ENCODE measurements around the gene ARHGAP26.

Gene ARHGAP26

DNA sequence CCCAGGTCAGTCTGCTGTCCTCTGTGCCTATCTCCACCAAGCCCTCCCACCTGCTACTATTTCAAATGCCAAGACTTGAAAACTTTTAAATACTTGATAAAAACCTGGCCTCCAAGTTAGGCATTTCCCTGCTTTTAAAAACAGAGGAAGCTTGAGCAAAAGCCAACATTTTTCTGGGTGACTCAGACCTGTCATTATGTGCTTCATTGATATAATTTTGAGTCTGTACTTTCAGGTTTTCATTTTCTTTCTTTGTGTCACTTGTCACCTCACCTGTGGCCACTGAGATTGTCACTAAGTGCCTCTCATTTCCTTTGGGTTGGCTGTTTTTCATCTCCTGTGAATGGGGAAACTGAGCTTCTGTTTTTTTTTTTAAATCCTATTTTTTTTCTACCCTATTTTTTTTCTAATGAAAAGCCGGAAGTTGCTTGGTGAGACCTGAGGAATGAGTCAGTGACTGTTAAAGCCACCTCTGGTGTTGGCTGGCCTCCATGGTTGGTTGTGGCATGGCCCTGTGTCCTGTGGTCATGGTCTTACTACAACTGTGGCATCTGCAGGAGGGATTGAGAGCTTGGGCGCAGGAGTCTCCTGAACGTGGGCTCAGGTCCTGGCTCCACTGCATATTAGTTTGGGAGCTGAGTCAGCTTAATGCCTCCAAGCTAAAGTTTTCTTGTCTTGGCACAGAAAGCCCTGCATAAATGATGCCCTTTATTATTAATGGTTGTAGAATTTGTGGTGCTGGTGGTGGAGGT is 56.7 kb downstream of the ARHGAP26 start:
- no peak for FAIRE-seq

GRCh38 chr5:142827934-142828576 is 57.9 kb downstream of the ARHGAP26 start:
- no peak for DNase-seq (ENCODE audit: insufficient read length, low spot score)

More for the DNA sequence above, 56.7 kb downstream of the ARHGAP26 start:
- peak; percentile 43 for DNase-seq (ENCODE audit: insufficient read length, low spot score)

GRCh38 chr5:142828797-142829535 is 58.8 kb downstream of the ARHGAP26 start:
- no peak for DNase-seq (ENCODE audit: insufficient read length, low spot score)
- FAIRE-seq = no peak

More at GRCh38 chr5:142827934-142828576, 57.9 kb downstream of the ARHGAP26 start:
- FAIRE-seq = no peak

- DNase-seq (ENCODE audit: insufficient read length, low spot score) (no peak), FAIRE-seq (peak; percentile 26)
These were observed 59.6 kb downstream of the ARHGAP26 start for GRCh38 chr5:142829801-142830220.

DNA sequence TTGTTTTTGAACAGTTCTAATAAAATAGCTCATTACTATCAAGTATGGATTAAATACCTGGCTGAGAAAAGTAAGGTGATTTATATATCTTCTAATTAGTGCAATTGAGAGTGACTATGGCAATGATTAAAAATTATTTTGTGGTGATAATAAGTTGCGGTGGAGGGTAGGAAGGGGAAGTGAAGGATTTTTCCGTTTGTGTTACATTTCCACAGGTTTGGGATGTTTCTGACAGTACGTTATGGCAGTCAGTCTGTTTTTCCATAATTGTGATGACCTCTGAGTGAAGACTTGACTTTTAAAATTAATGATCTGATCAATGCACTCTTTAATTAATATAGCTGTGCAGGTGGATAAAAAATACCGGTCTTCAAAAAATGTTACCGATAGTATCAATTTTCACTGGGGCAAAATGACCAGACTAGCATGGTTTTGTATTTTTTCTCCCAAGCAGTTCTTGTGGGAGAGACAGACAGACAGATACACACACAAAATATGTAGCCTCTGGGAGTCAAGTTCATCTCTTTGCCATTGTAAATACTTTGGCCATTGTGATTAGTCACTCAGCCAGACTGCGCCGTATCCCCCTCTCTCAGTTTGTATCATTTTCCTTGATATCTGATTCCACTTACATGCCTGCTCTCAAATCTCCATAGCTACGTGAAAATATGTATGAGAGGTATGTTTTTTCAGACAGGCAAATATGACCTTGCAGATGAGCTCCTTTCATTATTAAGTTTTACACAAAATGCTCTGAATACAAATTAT is 60.2 kb downstream of the ARHGAP26 start:
- DNase-seq (ENCODE audit: insufficient read length, low spot score) = peak; percentile 46
- no peak for FAIRE-seq

DNA sequence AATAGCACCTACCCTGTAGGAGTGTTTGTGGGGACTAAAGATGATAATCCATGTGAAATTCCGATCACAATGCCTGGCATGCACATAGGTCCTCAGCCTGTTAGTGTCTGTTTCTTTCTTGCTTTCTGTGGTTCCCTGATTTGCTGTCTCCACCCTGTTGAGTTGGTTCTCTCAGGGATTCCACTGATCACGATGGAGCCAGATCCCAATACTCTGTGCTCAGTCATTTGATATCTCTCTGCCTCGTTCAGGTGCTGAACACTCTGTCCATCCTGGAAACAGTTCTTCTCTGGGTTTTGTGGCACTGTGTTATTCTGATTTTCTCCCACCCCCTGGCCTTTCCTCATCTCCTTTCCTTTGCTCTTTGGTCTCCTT is 60.8 kb downstream of the ARHGAP26 start:
- FAIRE-seq = peak; percentile 84
- no peak for DNase-seq (ENCODE audit: insufficient read length, low spot score)

- DNase-seq (ENCODE audit: insufficient read length, low spot score) (no peak), FAIRE-seq (no peak)
These were observed 62.1 kb downstream of the ARHGAP26 start for GRCh38 chr5:142832263-142832662.

GRCh38 chr5:142833517-142834449 is 63.6 kb downstream of the ARHGAP26 start:
- no peak for FAIRE-seq
- no peak for DNase-seq (ENCODE audit: insufficient read length, low spot score)

GRCh38 chr5:142834504-142834903 is 64.3 kb downstream of the ARHGAP26 start:
- DNase-seq (ENCODE audit: insufficient read length, low spot score) = no peak
- FAIRE-seq = no peak

- DNase-seq (ENCODE audit: insufficient read length, low spot score) (no peak), FAIRE-seq (no peak)
These were observed 65.4 kb downstream of the ARHGAP26 start for GRCh38 chr5:142835540-142835939.

DNA sequence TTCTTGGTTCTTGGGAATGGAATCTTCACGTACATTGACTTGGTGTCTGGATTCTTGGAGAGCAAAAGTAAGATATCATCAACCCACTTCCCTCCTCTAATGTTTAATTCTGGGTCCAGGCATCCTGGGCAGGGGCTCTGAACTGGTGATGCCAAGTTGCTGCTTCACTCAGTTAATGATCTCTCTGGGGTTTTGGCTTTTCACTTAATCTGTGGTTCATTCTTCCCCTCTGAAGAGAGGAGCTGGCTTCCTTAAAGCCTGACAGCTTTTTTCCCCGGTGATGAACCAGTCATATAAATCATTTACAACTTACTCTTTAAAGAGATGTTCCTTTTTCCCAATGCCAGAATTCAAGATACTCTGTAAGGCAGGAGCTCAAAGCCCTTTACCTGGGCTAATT is 65.9 kb downstream of the ARHGAP26 start:
- FAIRE-seq = no peak
- no peak for DNase-seq (ENCODE audit: insufficient read length, low spot score)

DNA sequence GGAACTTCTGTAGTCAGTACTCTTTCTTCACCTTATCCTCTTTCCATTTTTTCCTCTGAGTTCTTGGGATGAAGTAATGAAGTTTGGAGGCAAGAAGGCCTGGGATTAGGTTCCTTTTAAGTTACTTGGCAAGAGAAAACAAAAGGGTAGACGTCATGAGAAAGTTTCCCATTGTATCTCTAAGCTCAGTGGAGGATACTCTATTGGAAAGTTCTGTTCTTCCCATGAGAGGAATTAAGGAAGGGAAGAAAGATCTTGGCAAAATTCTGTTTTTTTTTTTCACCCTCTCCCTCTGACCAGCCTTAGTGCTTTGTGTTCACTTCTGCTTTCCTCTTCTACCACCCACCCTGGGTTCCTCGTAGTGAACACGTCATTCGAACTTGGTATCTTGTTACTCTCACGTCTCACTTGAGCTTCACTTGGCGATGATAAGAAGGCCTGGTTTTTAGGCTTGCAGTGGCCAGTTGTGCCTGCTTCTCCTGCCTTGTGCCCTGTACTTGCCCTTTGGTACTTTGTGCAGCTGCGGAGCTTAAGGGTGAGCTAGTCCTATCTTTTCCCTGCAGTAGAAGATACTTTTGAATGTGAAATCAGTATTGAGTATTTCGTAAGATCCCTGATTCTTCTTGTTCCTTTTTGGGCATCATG is 67.0 kb downstream of the ARHGAP26 start:
- no peak for FAIRE-seq
- no peak for DNase-seq (ENCODE audit: insufficient read length, low spot score)

DNA sequence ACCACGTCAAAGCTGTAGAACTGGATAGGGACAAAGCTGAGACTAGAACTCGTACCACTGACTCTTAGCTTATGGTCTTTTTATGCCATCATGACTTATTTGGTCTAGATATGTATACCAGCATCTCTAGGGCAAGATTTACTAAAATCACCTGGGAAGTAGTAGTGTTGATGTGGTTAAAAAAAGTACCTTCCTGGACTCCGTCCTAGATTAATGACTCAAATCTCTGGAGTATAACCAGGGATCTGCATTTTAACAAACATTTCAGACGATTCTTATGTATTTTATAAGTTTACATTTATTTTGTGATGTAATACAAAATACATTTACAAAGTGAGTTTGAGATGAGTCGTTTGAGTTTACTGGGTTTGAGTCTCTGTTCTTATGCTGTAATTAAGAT is 68.7 kb downstream of the ARHGAP26 start:
- DNase-seq (ENCODE audit: insufficient read length, low spot score) (no peak), FAIRE-seq (no peak)

DNA sequence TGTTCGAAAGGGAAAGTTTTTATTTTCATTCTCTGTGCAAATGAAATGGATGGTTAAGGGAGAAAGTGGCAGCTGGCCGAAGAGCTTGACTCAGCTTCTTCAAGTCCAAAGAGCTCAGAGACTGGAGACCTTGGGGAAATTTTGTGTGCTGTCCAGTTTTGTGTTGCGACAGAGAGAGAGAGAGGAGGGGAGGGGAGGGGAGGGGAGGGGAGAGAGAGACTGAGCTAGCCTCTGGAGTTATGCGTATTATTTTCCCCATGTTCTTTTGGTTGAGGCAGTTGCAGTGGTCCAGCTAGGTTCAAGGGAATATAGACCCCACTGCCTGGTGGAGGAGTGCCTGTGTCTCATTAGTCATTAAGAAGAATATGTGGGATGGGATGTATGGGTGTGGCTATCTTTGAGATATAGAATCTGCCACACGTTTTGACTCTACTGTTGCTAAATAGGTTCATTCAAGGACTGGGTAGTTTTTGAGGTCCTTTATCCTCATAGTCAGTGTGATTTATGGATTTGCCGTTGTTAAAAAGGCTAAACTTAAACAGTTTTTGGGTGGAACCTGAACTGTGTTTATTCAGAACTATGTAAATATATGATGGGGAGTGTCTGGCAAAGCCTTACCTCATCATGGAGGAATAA is 69.7 kb downstream of the ARHGAP26 start:
- FAIRE-seq (no peak), DNase-seq (ENCODE audit: insufficient read length, low spot score) (no peak)

- FAIRE-seq = no peak
These were observed 70.4 kb downstream of the ARHGAP26 start for GRCh38 chr5:142840575-142840974.

GRCh38 chr5:142841511-142842265 is 71.5 kb downstream of the ARHGAP26 start:
- DNase-seq (ENCODE audit: insufficient read length, low spot score) = no peak
- no peak for FAIRE-seq

More at GRCh38 chr5:142840575-142840974, 70.4 kb downstream of the ARHGAP26 start:
- no peak for DNase-seq (ENCODE audit: insufficient read length, low spot score)

DNA sequence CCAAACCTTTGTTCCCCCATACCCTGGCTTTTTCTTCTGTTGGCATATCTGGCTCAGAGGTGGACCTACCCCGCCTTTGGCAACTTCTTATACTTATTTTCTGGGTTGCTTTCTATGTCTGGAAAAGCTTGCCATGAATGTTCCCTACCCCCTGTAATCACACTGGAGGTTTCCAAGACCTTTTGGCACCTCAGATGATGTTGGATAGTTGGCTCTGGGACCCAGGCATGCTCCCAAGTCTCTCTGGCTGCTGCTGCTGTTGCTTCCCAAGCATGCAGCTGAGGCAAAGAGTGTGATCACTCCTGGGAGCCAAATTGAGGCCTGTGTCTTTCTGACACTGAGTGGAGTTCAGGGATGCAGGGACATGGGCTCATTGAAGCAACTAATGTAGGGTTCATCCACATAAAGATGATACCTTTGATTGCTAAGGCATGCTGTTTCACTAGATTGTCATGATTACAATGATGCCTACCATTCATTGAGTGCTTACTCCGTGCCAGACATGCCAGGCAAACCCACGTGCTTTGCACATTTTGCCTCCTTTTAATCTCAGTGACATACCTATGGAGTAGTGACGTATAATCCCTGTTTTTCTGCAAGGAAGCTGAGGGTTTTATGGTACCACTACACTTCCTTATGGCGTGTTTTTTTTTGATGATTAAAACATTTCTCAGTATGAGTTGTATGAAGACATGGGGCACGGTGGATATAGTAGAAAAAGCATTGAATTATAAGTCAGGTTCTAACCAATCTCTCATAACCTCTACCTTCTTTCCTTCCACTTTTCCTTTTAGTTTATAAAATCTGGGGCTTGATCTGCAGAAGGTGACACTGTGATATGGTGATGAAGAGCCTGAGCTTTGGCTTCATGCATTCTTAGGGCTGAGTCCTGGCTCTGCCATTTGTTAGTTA is 73.1 kb downstream of the ARHGAP26 start:
- FAIRE-seq (no peak), DNase-seq (ENCODE audit: insufficient read length, low spot score) (no peak)

All from HTR-8/SVneo (cell line).